AG04450 (cell line): ENCODE measurements around the gene POC1A. TPM values are rescaled to one million over a fixed set of nuclear protein-coding genes. Genes with fewer than 3 reads are reported as not detected.

ENCODE experiments used
- CTCF ChIA-PET: fragments of 300-600, 350-600 bp; formaldehyde crosslinking; extraction: SDS; loops from one replicate; lab custom pipeline; 2022; ENCODE audit warnings: antibody characterized with exemption, inconsistent platforms; lab: Charles Lee
- POLR2A ChIA-PET: fragments of 350-600 bp; formaldehyde crosslinking; extraction: SDS; loops from one replicate; lab custom pipeline; 2021; ENCODE audit warnings: antibody characterized with exemption, inconsistent platforms; lab: Yijun Ruan, JAX
- DNase-seq: peaks from one replicate; pipeline ENCODE4 v3.0.0-alpha.2; 2011; ENCODE audit warnings: low read depth, low spot score
- H3K27ac ChIP-seq: one replicate; pipeline ENCODE4 v1.5.1; 2012; ENCODE audit warnings: low read depth, low read length, control low read depth
- H3K27me3 ChIP-seq: one replicate; pipeline ENCODE4 v1.6.0; 2012; ENCODE audit warnings: low read length; ENCODE audit not compliant: control insufficient read depth, insufficient read depth
- H3K4me3 ChIP-seq: 2 replicates; pipeline ENCODE4 v1.5.1; 2011; ENCODE audit warnings: mild to moderate bottlenecking, low read depth, low read length, control low read depth
- H3K9me3 ChIP-seq: 2 replicates; pipeline ENCODE4 v1.5.1; 2012; ENCODE audit warnings: low read length; ENCODE audit not compliant: control insufficient read depth, insufficient read depth
- CTCF ChIP-seq: IDR thresholded peaks from 2 replicates; pipeline ENCODE4 v1.5.1; 2011; ENCODE audit warnings: low read depth, low read length, control low read depth, inconsistent platforms
- polyA plus RNA-seq: library from polyadenylated mRNA; depleted of rRNA; stranded (reverse); fragments of >200 nt; gene quantifications from 2 replicates; pipeline ENCODE4 v1.2.3, GENCODE V29; 2011

Gene POC1A
- polyA plus RNA-seq, 1 experiment = 4.1 TPM

- Histone ChIP-seq H3K4me3 (no peak overlapping the region), H3K27me3 (no peaks in the 10 kb centered on the region), H3K9me3 (no peaks in the 10 kb centered on the region), H3K27ac (no peak overlapping the region)
- ChIA-PET POLR2A (no interaction called here), CTCF (interaction anchor here (1.3 to 2.1 kb wide), 5 partner anchors 19 to 145 kb away, joined by 3 to 19 read pairs (median 5); no protein-coding TSS in a partner anchor)
- no peak for DNase-seq
- TF ChIP-seq CTCF = no peak
These were observed 10.6 kb downstream of the POC1A start for GRCh38 chr3:52143616-52144015.

GRCh38 chr3:52143156-52143555, 11.1 kb downstream of the POC1A start:
- POLR2A ChIA-PET = no interaction called here
- H3K4me3 ChIP-seq = no peak overlapping the region
- CTCF ChIA-PET = interaction anchor here (0.5 to 2.1 kb wide), 5 partner anchors 18 to 193 kb away, joined by 3 to 19 read pairs (median 5); no protein-coding TSS in a partner anchor
- no peaks in the 10 kb centered on the region for H3K9me3 ChIP-seq
- no peak overlapping the region for H3K27ac ChIP-seq
- DNase-seq = no peak
- no peak for TF ChIP-seq CTCF
- H3K27me3 ChIP-seq = no peaks in the 10 kb centered on the region

GRCh38 chr3:52141751-52142150, 12.5 kb downstream of the POC1A start:
- no peak overlapping the region for H3K4me3 ChIP-seq
- DNase-seq = no peak
- ChIA-PET POLR2A (no interaction called here), CTCF (interaction anchor here (2.1 kb wide), 1 partner anchor 140 kb away, joined by 19 read pairs; no protein-coding TSS in a partner anchor)
- no peaks in the 10 kb centered on the region for H3K27me3 ChIP-seq
- H3K27ac ChIP-seq = no peak overlapping the region
- TF ChIP-seq CTCF = no peak
- H3K9me3 ChIP-seq = no peaks in the 10 kb centered on the region

- Histone ChIP-seq H3K4me3 (no peak overlapping the region), H3K27me3 (no peaks in the 10 kb centered on the region), H3K9me3 (no peaks in the 10 kb centered on the region), H3K27ac (no peak overlapping the region)
- no peak for TF ChIP-seq CTCF
- POLR2A ChIA-PET = no interaction called here
- CTCF ChIA-PET = no interaction called here
- no peak for DNase-seq
These were observed 13.5 kb downstream of the POC1A start for GRCh38 chr3:52140769-52141168.

GRCh38 chr3:52140000-52140399, 14.2 kb downstream of the POC1A start:
- Histone ChIP-seq H3K27ac (no peak overlapping the region), H3K9me3 (no peaks in the 10 kb centered on the region), H3K4me3 (no peak overlapping the region), H3K27me3 (no peaks in the 10 kb centered on the region)
- CTCF ChIA-PET = interaction anchor here (0.5 to 1.6 kb wide), 2 partner anchors 30 to 139 kb away, joined by 3 read pairs; no protein-coding TSS in a partner anchor
- TF ChIP-seq CTCF = no peak
- no peak for DNase-seq
- POLR2A ChIA-PET = interaction anchor here (0.6 kb wide), 1 partner anchor 144 kb away, joined by 3 read pairs; the partner anchor contains the start of gene RPL29
